ENCODE data around the gene RASSF10. TPM values are rescaled to one million over a fixed set of nuclear protein-coding genes. Genes with fewer than 3 reads are reported as not detected.
A peak's percentile ranks its signal among the peaks of the same experiment; 100 is the strongest.

RASSF10 gene
- total RNA-seq, 4 donors from 2014 or later = 0.24 to 2.2 (median 0.54) TPM; not detected in 1

DNA sequence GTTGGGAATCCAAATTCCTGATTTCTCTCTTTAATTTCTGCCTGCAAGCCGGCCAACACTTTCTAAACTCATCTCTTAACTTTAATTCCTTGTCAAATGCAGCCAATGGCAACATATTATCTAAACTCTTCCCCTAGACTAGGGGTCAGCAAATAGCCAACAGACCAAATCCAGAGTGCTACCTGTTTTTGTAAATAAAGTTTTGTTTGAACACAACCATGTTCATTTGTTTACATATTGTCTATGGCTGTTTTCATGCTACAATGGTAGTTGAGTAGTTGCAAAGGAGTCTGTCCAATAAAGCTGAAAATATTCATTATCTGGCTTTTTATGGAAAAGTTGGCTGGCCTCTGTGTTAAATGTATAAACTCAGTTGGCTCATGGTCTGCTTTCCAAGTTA, 37.2 kb upstream of the RASSF10 start:
- TF ChIP-seq POLR2A (IDR thresholded peaks at IDR 0.05) = no peak
- TF ChIP-seq, protein P1, sequence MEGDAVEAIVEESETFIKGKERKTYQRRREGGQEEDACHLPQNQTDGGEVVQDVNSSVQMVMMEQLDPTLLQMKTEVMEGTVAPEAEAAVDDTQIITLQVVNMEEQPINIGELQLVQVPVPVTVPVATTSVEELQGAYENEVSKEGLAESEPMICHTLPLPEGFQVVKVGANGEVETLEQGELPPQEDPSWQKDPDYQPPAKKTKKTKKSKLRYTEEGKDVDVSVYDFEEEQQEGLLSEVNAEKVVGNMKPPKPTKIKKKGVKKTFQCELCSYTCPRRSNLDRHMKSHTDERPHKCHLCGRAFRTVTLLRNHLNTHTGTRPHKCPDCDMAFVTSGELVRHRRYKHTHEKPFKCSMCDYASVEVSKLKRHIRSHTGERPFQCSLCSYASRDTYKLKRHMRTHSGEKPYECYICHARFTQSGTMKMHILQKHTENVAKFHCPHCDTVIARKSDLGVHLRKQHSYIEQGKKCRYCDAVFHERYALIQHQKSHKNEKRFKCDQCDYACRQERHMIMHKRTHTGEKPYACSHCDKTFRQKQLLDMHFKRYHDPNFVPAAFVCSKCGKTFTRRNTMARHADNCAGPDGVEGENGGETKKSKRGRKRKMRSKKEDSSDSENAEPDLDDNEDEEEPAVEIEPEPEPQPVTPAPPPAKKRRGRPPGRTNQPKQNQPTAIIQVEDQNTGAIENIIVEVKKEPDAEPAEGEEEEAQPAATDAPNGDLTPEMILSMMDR (IDR thresholded peaks at IDR 0.05) = no peak
- Histone ChIP-seq H3K4me1 (peaks cover 8 to 11% of the 10 kb centered on the region in 2 donors), H3K27ac (no peak overlapping the region), H3K4me3 (replicated peaks in 1 of 3) (no peak overlapping the region), H3K27me3 (no peaks in the 10 kb centered on the region), H3K36me3 (no peaks in the 10 kb centered on the region), H3K9me3 (no peaks in the 10 kb centered on the region)
- 83 to 90% methylated on average over 1 of the region's 1 CpG for WGBS, 2 donors
- intact Hi-C loops (cut with DNase I) = no loop called here
- no peak for DNase-seq

DNA sequence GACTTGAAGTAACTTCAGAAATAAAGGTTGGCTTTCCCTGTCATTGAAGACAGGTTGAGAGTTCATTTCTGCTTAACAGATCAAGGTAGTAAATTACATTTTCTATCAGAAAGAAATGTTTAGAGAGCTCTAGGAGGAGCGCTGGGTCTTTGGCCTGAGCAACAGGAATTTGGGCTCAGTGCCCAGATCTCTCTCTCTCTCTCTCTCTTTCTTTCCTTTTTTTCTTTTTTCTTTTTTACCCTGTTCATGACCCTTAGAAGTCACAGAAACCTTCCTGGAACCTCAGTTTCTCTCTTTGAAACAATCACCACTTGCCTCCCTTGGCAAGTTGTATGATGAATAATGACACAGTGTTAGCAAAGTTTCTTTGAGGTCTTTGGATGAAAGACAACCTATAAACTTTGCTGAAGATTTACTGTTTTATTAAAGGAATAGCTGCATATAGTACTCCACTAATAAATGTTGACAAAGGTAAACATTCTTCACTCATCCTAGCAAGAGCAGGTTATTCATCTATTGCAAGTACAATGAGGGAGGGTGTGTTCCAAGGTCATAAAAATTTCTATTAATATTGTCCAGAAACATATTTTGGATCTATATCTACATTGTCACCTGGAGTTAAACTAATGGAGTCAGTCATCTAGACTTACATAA, 35.5 kb upstream of the RASSF10 start:
- Histone ChIP-seq H3K27me3 (no peaks in the 10 kb centered on the region), H3K27ac (peak overlapping the region in 2 of 3 donors; percentile 6 to 74), H3K4me1 (peaks cover 8 to 11% of the 10 kb centered on the region in 2 donors), H3K4me3 (replicated peaks in 1 of 3) (no peak overlapping the region), H3K36me3 (no peaks in the 10 kb centered on the region), H3K9me3 (no peaks in the 10 kb centered on the region)
- TF ChIP-seq, protein P1 (IDR thresholded peaks at IDR 0.05) = peak in 3 of 6 experiments; percentile 22 to 37 (median 29)
- no peak for TF ChIP-seq POLR2A (IDR thresholded peaks at IDR 0.05)
- DNase-seq = peak; percentile 45 to 49
- 14 to 25% methylated on average over 1 of the region's 1 CpG for WGBS, 2 donors
- intact Hi-C loops (cut with DNase I) = no loop called here

DNA sequence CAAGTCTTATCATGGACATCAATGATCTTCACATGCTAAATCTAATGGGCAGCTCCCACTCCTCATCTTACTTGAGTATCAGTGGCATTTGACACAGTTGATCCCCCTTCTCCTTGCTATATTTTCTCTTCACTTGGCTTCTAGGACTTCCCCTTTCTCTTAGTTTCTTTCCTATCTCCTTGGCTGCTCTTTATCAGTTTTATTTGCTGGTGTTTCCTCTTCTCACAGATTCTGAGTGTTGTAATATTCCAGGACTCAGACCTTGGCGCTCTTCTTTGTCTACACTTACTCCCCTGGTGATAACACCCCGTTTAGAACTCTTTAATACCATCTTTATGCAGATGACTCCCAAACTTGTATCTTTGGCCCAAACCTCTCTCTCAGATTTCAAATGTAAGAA, 33.9 kb upstream of the RASSF10 start:
- no peak overlapping the region for H3K4me3 ChIP-seq (replicated peaks in 1 of 3)
- no peaks in the 10 kb centered on the region for H3K36me3 ChIP-seq
- TF ChIP-seq, protein P1 (IDR thresholded peaks at IDR 0.05) = no peak
- TF ChIP-seq POLR2A (IDR thresholded peaks at IDR 0.05) = no peak
- no peak for DNase-seq
- WGBS, 2 donors = 70 to 72% methylated on average over 2 of the region's 2 CpGs
- intact Hi-C loops (cut with DNase I) = no loop called here
- no peaks in the 10 kb centered on the region for H3K27me3 ChIP-seq
- H3K27ac ChIP-seq = no peak overlapping the region
- peaks cover 8 to 11% of the 10 kb centered on the region in 2 donors for H3K4me1 ChIP-seq
- H3K9me3 ChIP-seq = no peaks in the 10 kb centered on the region

DNA sequence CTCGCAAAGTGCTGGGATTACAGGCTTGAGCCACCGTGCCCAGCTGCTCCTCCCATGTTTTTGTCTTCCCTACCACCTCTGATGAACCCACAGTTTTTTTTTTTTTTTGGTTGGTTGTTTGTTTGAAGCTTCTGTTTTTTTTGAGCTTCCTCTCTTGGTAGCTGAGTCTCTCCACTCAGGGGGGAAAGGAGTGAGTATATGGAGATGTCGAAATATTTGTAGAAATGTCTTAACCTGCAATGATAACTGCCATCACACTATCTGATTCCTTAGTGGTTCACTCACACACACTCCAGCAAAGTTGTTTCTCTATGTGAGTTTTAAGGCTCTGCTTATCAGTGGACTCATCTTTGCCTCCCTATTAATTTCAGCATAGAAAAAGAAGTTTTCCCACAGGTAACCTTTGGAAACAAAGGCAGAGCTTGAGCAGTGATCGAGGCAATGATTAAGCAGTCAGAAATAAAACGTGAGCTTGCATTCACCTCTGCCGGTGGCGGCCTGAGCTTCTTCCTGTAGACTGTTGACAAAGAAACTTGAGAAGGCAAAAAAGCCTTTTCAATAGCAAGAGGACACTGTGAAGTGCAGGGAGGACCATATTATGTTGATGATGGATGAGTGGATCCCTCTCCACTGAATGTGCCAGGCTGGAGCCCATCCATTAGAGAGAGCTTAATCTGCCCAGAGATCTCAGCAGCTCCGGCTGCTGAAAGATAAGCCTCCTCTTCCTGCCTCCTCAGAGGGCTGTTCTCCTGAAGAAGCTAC, 29.0 kb upstream of the RASSF10 start:
- no peak overlapping the region for H3K4me3 ChIP-seq (replicated peaks in 1 of 3)
- DNase-seq = no peak
- intact Hi-C loops (cut with DNase I) = no loop called here

More for the DNA sequence above, 29.0 kb upstream of the RASSF10 start:
- TF ChIP-seq, protein P1 (IDR thresholded peaks at IDR 0.05) = no peak
- TF ChIP-seq POLR2A (IDR thresholded peaks at IDR 0.05) = no peak
- H3K27ac ChIP-seq = no peak overlapping the region
- H3K9me3 ChIP-seq = no peaks in the 10 kb centered on the region
- WGBS, 2 donors = 49 to 57% methylated on average over 8 of the region's 8 CpGs
- H3K36me3 ChIP-seq = no peaks in the 10 kb centered on the region
- H3K27me3 ChIP-seq = no peaks in the 10 kb centered on the region
- H3K4me1 ChIP-seq = no peaks in the 10 kb centered on the region
